ENCODE measurements around the gene USP8.

Gene USP8

GRCh38 chr15:50558012-50558411, 133.8 kb downstream of the USP8 start:
- ATAC-seq: no peak
- no peak for TF ChIP-seq TOX (CRISPR knock-in tag; IDR thresholded peaks at IDR 0.05; ENCODE audit: borderline replicate concordance)
- no peak for TF ChIP-seq CSRNP3 (CRISPR knock-in tag; IDR thresholded peaks at IDR 0.05)
- TF ChIP-seq ZFP3 (CRISPR knock-in tag; IDR thresholded peaks at IDR 0.05): no peak
- no peak for TF ChIP-seq ARNTL (CRISPR knock-in tag; IDR thresholded peaks at IDR 0.05; ENCODE audit: borderline replicate concordance, low read depth)
- no peak for TF ChIP-seq ESRRG (CRISPR knock-in tag; IDR thresholded peaks at IDR 0.05)
- no peak for TF ChIP-seq ZNF565 (CRISPR knock-in tag; conservative IDR thresholded peaks at IDR 0.05; ENCODE audit: low read depth)
- no peak for TF ChIP-seq ISL1 (CRISPR knock-in tag; IDR thresholded peaks at IDR 0.05)
- no peak for TF ChIP-seq RARB (CRISPR knock-in tag; IDR thresholded peaks at IDR 0.05)
- TF ChIP-seq GLIS3 (CRISPR knock-in tag; IDR thresholded peaks at IDR 0.05): no peak
- no peak for TF ChIP-seq BACH2 (CRISPR knock-in tag; IDR thresholded peaks at IDR 0.05; ENCODE audit: borderline replicate concordance)
- no peak for TF ChIP-seq TCF4 (CRISPR knock-in tag; IDR thresholded peaks at IDR 0.05; ENCODE audit: borderline replicate concordance)
- no peak for TF ChIP-seq SNAI2 (CRISPR knock-in tag; IDR thresholded peaks at IDR 0.05)
- TF ChIP-seq OSR1 (CRISPR knock-in tag; IDR thresholded peaks at IDR 0.05): no peak
- TF ChIP-seq PPARA (CRISPR knock-in tag; IDR thresholded peaks at IDR 0.05; ENCODE audit: borderline replicate concordance): no peak

GRCh38 chr15:50562735-50563640, 138.8 kb downstream of the USP8 start:
- no peak for ATAC-seq
- TF ChIP-seq ESRRG (CRISPR knock-in tag; IDR thresholded peaks at IDR 0.05) (no peak), BACH2 (CRISPR knock-in tag; IDR thresholded peaks at IDR 0.05; ENCODE audit: borderline replicate concordance) (no peak), TCF4 (CRISPR knock-in tag; IDR thresholded peaks at IDR 0.05; ENCODE audit: borderline replicate concordance) (no peak), SNAI2 (CRISPR knock-in tag; IDR thresholded peaks at IDR 0.05) (no peak), ARNTL (CRISPR knock-in tag; IDR thresholded peaks at IDR 0.05; ENCODE audit: borderline replicate concordance, low read depth) (no peak), PPARA (CRISPR knock-in tag; IDR thresholded peaks at IDR 0.05; ENCODE audit: borderline replicate concordance) (no peak), CSRNP3 (CRISPR knock-in tag; IDR thresholded peaks at IDR 0.05) (no peak), ZNF70 (CRISPR knock-in tag; IDR thresholded peaks at IDR 0.05) (no peak), RARB (CRISPR knock-in tag; IDR thresholded peaks at IDR 0.05) (no peak)
- TF ChIP-seq, protein P1, sequence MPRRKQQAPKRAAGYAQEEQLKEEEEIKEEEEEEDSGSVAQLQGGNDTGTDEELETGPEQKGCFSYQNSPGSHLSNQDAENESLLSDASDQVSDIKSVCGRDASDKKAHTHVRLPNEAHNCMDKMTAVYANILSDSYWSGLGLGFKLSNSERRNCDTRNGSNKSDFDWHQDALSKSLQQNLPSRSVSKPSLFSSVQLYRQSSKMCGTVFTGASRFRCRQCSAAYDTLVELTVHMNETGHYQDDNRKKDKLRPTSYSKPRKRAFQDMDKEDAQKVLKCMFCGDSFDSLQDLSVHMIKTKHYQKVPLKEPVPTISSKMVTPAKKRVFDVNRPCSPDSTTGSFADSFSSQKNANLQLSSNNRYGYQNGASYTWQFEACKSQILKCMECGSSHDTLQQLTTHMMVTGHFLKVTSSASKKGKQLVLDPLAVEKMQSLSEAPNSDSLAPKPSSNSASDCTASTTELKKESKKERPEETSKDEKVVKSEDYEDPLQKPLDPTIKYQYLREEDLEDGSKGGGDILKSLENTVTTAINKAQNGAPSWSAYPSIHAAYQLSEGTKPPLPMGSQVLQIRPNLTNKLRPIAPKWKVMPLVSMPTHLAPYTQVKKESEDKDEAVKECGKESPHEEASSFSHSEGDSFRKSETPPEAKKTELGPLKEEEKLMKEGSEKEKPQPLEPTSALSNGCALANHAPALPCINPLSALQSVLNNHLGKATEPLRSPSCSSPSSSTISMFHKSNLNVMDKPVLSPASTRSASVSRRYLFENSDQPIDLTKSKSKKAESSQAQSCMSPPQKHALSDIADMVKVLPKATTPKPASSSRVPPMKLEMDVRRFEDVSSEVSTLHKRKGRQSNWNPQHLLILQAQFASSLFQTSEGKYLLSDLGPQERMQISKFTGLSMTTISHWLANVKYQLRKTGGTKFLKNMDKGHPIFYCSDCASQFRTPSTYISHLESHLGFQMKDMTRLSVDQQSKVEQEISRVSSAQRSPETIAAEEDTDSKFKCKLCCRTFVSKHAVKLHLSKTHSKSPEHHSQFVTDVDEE (CRISPR knock-in tag; IDR thresholded peaks at IDR 0.05): no peak
- TF ChIP-seq, protein P2, sequence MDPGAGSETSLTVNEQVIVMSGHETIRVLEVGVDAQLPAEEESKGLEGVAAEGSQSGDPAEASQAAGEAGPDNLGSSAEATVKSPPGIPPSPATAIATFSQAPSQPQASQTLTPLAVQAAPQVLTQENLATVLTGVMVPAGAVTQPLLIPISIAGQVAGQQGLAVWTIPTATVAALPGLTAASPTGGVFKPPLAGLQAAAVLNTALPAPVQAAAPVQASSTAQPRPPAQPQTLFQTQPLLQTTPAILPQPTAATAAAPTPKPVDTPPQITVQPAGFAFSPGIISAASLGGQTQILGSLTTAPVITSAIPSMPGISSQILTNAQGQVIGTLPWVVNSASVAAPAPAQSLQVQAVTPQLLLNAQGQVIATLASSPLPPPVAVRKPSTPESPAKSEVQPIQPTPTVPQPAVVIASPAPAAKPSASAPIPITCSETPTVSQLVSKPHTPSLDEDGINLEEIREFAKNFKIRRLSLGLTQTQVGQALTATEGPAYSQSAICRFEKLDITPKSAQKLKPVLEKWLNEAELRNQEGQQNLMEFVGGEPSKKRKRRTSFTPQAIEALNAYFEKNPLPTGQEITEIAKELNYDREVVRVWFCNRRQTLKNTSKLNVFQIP (CRISPR knock-in tag; IDR thresholded peaks at IDR 0.05; ENCODE audit: borderline replicate concordance, low read depth): no peak
- TF ChIP-seq, protein P3, sequence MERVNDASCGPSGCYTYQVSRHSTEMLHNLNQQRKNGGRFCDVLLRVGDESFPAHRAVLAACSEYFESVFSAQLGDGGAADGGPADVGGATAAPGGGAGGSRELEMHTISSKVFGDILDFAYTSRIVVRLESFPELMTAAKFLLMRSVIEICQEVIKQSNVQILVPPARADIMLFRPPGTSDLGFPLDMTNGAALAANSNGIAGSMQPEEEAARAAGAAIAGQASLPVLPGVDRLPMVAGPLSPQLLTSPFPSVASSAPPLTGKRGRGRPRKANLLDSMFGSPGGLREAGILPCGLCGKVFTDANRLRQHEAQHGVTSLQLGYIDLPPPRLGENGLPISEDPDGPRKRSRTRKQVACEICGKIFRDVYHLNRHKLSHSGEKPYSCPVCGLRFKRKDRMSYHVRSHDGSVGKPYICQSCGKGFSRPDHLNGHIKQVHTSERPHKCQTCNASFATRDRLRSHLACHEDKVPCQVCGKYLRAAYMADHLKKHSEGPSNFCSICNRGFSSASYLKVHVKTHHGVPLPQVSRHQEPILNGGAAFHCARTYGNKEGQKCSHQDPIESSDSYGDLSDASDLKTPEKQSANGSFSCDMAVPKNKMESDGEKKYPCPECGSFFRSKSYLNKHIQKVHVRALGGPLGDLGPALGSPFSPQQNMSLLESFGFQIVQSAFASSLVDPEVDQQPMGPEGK (CRISPR knock-in tag; IDR thresholded peaks at IDR 0.05; ENCODE audit: borderline replicate concordance): no peak

GRCh38 chr15:50563756-50564155, 139.6 kb downstream of the USP8 start:
- ATAC-seq: no peak

More at GRCh38 chr15:50563756-50564155, 139.6 kb downstream of the USP8 start:
- no peak for TF ChIP-seq ISL1 (CRISPR knock-in tag; IDR thresholded peaks at IDR 0.05)
- TF ChIP-seq, protein P1 (CRISPR knock-in tag; IDR thresholded peaks at IDR 0.05): no peak
- no peak for TF ChIP-seq RARB (CRISPR knock-in tag; IDR thresholded peaks at IDR 0.05)
- TF ChIP-seq, protein P3 (CRISPR knock-in tag; IDR thresholded peaks at IDR 0.05; ENCODE audit: borderline replicate concordance): no peak
- no peak for TF ChIP-seq GLIS3 (CRISPR knock-in tag; IDR thresholded peaks at IDR 0.05)
- TF ChIP-seq TOX (CRISPR knock-in tag; IDR thresholded peaks at IDR 0.05; ENCODE audit: borderline replicate concordance): no peak
- TF ChIP-seq BACH2 (CRISPR knock-in tag; IDR thresholded peaks at IDR 0.05; ENCODE audit: borderline replicate concordance): no peak
- TF ChIP-seq SNAI2 (CRISPR knock-in tag; IDR thresholded peaks at IDR 0.05): no peak
- TF ChIP-seq ZFP30 (CRISPR knock-in tag; IDR thresholded peaks at IDR 0.05): no peak
- TF ChIP-seq TCF4 (CRISPR knock-in tag; IDR thresholded peaks at IDR 0.05; ENCODE audit: borderline replicate concordance): no peak
- no peak for TF ChIP-seq ESRRG (CRISPR knock-in tag; IDR thresholded peaks at IDR 0.05)

All from SK-N-SH treated with all-trans-retinoic acid at 6 μM for 48 hours (cell line).